ENCODE data around the gene HTR3D. TPM values are rescaled to one million over a fixed set of nuclear protein-coding genes. Genes with fewer than 3 reads are reported as not detected.
"Not testable (repeated sequence)": the region's sequence is repeated elsewhere in the genome, so short reads cannot be mapped to it uniquely, and the experiment has no call there.

The HTR3D gene
- total and polyA plus RNA-seq, 2 experiments from 2014 or later: not detected

GRCh38 chr3:184004476-184004875 is 27.1 kb upstream of the HTR3D start:
- Histone ChIP-seq H3K4me1 (ENCODE audit: low read depth) (peaks cover 13% of the 10 kb centered on the region), H3K27me3 (no peaks in the 10 kb centered on the region), H3K4me3 (no peak overlapping the region), H3K27ac (no peak overlapping the region), H3K36me3 (peaks cover 13% of the 10 kb centered on the region), H3K9me3 (ENCODE audit: low read depth) (no peaks in the 10 kb centered on the region)
- TF ChIP-seq CTCF (IDR thresholded peaks at IDR 0.05; ENCODE audit: low read depth, low read length): no peak
- DNase-seq (ENCODE audit: low read depth in 1 of 2, low spot score in 1 of 2): no peak

DNA sequence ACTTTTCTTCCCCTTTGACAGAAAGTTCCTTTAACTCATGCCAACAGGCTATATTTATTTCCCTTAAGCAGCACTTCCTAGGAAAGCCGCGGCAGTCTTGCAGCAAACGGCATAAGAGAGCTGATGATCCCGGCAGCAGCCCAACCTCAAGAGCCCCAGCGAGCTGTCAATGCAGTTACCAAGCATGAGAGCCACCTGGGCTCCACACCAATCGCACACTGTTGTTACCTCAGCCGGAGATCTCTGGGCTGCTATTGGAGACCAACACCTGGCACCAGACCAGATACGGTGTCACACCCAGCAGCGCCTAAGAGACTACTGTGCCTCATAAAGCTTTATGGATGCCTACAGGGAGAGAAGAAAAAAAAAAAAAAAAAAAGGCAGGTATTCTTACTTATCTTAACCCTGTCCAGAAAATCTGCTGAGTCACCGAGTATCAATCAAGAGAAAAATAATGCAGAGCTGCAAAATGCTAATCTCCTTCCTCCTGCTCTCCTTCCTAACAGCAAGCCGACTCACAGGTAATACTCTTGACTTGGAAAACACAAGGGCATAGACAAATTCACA is 25.5 kb upstream of the HTR3D start:
- Histone ChIP-seq H3K27me3 (no peaks in the 10 kb centered on the region), H3K4me1 (ENCODE audit: low read depth) (peaks cover 13% of the 10 kb centered on the region), H3K27ac (peak overlapping the region; percentile 44), H3K36me3 (peaks cover 10% of the 10 kb centered on the region), H3K9me3 (ENCODE audit: low read depth) (no peaks in the 10 kb centered on the region), H3K4me3 (no peak overlapping the region)
- DNase-seq (ENCODE audit: low read depth in 1 of 2, low spot score in 1 of 2): peak; percentile 34 to 52
- TF ChIP-seq CTCF (IDR thresholded peaks at IDR 0.05; ENCODE audit: low read depth, low read length): no peak

DNA sequence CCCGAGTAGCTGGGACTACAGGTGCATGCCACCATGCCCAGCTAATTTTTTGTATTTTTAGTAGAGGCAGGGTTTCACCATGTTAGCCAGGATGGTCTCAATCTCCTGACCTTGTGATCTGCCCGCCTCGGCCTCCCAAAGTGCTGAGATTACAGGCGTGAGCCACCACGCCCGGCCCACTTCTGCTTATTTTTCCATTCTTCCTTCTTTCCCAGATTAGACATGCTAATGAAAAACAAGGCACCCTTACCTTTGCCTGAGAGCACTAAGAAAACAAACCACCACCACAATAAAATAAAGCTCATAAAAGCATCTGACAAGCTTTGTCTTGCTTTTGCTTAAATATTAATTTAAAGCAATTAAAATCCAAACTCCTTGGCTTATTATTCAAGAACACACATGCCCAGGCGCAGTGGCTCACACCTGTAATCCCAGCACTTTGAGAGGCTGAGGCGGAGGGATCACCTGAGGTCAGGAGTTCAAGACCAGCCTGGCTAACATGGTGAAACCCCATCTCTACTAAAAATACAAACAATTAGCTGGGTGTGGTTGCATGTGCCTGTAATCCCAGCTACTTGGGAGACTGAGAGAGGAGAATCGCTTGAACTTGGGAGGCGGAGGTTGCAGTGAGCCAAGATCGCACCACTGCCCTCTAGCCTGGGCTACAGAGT is 24.3 kb upstream of the HTR3D start:
- Histone ChIP-seq H3K36me3 (peaks cover 10% of the 10 kb centered on the region), H3K4me1 (ENCODE audit: low read depth) (peaks cover 13% of the 10 kb centered on the region)
- not testable (repeated sequence) for H3K4me3 ChIP-seq; DNase-seq (ENCODE audit: low read depth in 1 of 2, low spot score in 1 of 2); H3K27ac ChIP-seq; H3K9me3 ChIP-seq (ENCODE audit: low read depth); H3K27me3 ChIP-seq

DNA sequence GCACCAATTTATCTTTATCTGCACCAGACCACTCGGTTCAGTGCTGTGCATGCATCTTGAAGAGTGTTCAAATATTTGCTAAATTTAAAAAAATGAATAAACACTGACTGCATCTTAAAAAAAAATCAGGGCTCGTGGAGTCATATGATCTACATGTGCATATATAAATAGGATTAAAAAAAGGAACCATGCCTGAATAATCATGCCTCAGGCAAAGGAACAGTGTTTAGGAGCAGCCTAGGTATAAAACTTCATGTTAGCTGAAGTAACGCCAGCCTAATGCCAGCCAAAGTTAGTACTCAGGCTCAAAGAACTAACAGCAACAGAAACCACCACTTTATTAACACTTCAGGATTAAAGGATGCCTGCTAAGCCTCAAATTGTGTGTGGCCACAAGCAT is 23.4 kb upstream of the HTR3D start:
- Histone ChIP-seq H3K36me3 (peaks cover 12% of the 10 kb centered on the region), H3K9me3 (ENCODE audit: low read depth) (no peaks in the 10 kb centered on the region), H3K27me3 (no peaks in the 10 kb centered on the region), H3K4me3 (no peak overlapping the region), H3K27ac (no peak overlapping the region), H3K4me1 (ENCODE audit: low read depth) (peaks cover 13% of the 10 kb centered on the region)
- TF ChIP-seq CTCF (IDR thresholded peaks at IDR 0.05; ENCODE audit: low read depth, low read length): no peak
- no peak for DNase-seq (ENCODE audit: low read depth in 1 of 2, low spot score in 1 of 2)

- H3K4me3 ChIP-seq: no peak overlapping the region
- no peaks in the 10 kb centered on the region for H3K9me3 ChIP-seq (ENCODE audit: low read depth)
- no peak for TF ChIP-seq CTCF (IDR thresholded peaks at IDR 0.05; ENCODE audit: low read depth, low read length)
- H3K36me3 ChIP-seq: peaks cover 19% of the 10 kb centered on the region
- H3K27me3 ChIP-seq: no peaks in the 10 kb centered on the region
- DNase-seq (ENCODE audit: low read depth in 1 of 2, low spot score in 1 of 2): no peak
- H3K27ac ChIP-seq: no peak overlapping the region
- peaks cover 28% of the 10 kb centered on the region for H3K4me1 ChIP-seq (ENCODE audit: low read depth)
Observed at GRCh38 chr3:184011230-184011876, 20.2 kb upstream of the HTR3D start.
